Measurements from ENCODE around the gene SSBP3. TPM values are rescaled to one million over a fixed set of nuclear protein-coding genes. Genes with fewer than 3 reads are reported as not detected.

SSBP3 gene
- total and polyA plus RNA-seq, 2 experiments from 2014 or later, result 6.2 to 19.9 TPM

GRCh38 chr1:54223441-54224202, 182.6 kb downstream of the SSBP3 start:
- Histone ChIP-seq H3K9me2 (ENCODE audit: insufficient read depth) (no peaks in the 10 kb centered on the region), H3K27me3 (replicated peaks; ENCODE audit: insufficient read depth) (no peaks in the 10 kb centered on the region), H3K27ac (no peak overlapping the region), H4K20me1 (ENCODE audit: insufficient read depth) (no peaks in the 10 kb centered on the region), H3K4me1 (ENCODE audit: insufficient read depth) (peaks cover 34% of the 10 kb centered on the region), H3K4me2 (ENCODE audit: unreplicated experiment) (no peak overlapping the region), H3K9me3 (ENCODE audit: low read depth) (no peaks in the 10 kb centered on the region), H2AFZ (no peak overlapping the region), H3K4me3 (no peak overlapping the region), H3F3A (ENCODE audit: insufficient read depth) (peaks cover 26% of the 10 kb centered on the region), H3K36me3 (ENCODE audit: low read depth) (no peaks in the 10 kb centered on the region), H3K9ac (no peak overlapping the region), H3K79me2 (ENCODE audit: insufficient read depth) (no peaks in the 10 kb centered on the region)
- DNase-seq, result no peak
- in situ Hi-C loops (cut with MboI), result no loop called here
- 96 to 98% methylated on average over 16 of the region's 16 CpGs for WGBS, 2 experiments (ENCODE audit: low coverage in 1 of 2, low lambda C conversion rate in 2 of 2, missing lambda C conversion rate in 2 of 2)
- TF ChIP-seq EZH2 (IDR thresholded peaks at IDR 0.05; ENCODE audit: insufficient read depth, poor library complexity, severe bottlenecking) (no peak), EZH2phosphoT487 (IDR thresholded peaks at IDR 0.05; ENCODE audit: insufficient read depth, low read depth) (no peak)

- H3K27ac ChIP-seq, result no peak overlapping the region
- WGBS, 2 experiments (ENCODE audit: low coverage in 1 of 2, low lambda C conversion rate in 2 of 2, missing lambda C conversion rate in 2 of 2), result 84 to 89% methylated on average over 6 of the region's 6 CpGs
- no peak overlapping the region for H3K4me3 ChIP-seq
- no peak for DNase-seq
- no peaks in the 10 kb centered on the region for H3K9me2 ChIP-seq (ENCODE audit: insufficient read depth)
- no peaks in the 10 kb centered on the region for H3K9me3 ChIP-seq (ENCODE audit: low read depth)
- no peak for TF ChIP-seq EZH2 (IDR thresholded peaks at IDR 0.05; ENCODE audit: insufficient read depth, poor library complexity, severe bottlenecking)
- no peak for TF ChIP-seq EZH2phosphoT487 (IDR thresholded peaks at IDR 0.05; ENCODE audit: insufficient read depth, low read depth)
- no peak overlapping the region for H2AFZ ChIP-seq
- no peak overlapping the region for H3K4me2 ChIP-seq (ENCODE audit: unreplicated experiment)
- H3K9ac ChIP-seq, result no peak overlapping the region
- H3K36me3 ChIP-seq (ENCODE audit: low read depth), result peaks cover 3% of the 10 kb centered on the region; the same call in 1 of the 2 replicates
- peaks cover 32% of the 10 kb centered on the region for H3K4me1 ChIP-seq (ENCODE audit: insufficient read depth)
- H3K79me2 ChIP-seq (ENCODE audit: insufficient read depth), result no peaks in the 10 kb centered on the region
- H3K27me3 ChIP-seq (replicated peaks; ENCODE audit: insufficient read depth), result no peaks in the 10 kb centered on the region
- H3F3A ChIP-seq (ENCODE audit: insufficient read depth), result peaks cover 34% of the 10 kb centered on the region
- no peaks in the 10 kb centered on the region for H4K20me1 ChIP-seq (ENCODE audit: insufficient read depth)
- in situ Hi-C loops (cut with MboI), result no loop called here
Observed at GRCh38 chr1:54222711-54223110, 183.5 kb downstream of the SSBP3 start.

GRCh38 chr1:54221867-54222484, 184.2 kb downstream of the SSBP3 start:
- Histone ChIP-seq H3K36me3 (ENCODE audit: low read depth) (peaks cover 10% of the 10 kb centered on the region; the same call in 1 of the 2 replicates), H4K20me1 (ENCODE audit: insufficient read depth) (no peaks in the 10 kb centered on the region), H3K27me3 (replicated peaks; ENCODE audit: insufficient read depth) (no peaks in the 10 kb centered on the region), H3F3A (ENCODE audit: insufficient read depth) (peaks cover 34% of the 10 kb centered on the region), H3K4me3 (no peak overlapping the region), H2AFZ (no peak overlapping the region), H3K4me2 (ENCODE audit: unreplicated experiment) (no peak overlapping the region), H3K9ac (no peak overlapping the region), H3K9me3 (ENCODE audit: low read depth) (no peaks in the 10 kb centered on the region), H3K79me2 (ENCODE audit: insufficient read depth) (no peaks in the 10 kb centered on the region), H3K9me2 (ENCODE audit: insufficient read depth) (no peaks in the 10 kb centered on the region), H3K4me1 (ENCODE audit: insufficient read depth) (peaks cover 25% of the 10 kb centered on the region), H3K27ac (no peak overlapping the region)
- 96 to 99% methylated on average over 6 to 7 of the region's 7 CpGs for WGBS, 2 experiments (ENCODE audit: low coverage in 1 of 2, low lambda C conversion rate in 2 of 2, missing lambda C conversion rate in 2 of 2)
- DNase-seq, result no peak
- TF ChIP-seq EZH2 (IDR thresholded peaks at IDR 0.05; ENCODE audit: insufficient read depth, poor library complexity, severe bottlenecking) (no peak), EZH2phosphoT487 (IDR thresholded peaks at IDR 0.05; ENCODE audit: insufficient read depth, low read depth) (no peak)
- in situ Hi-C loops (cut with MboI), result no loop called here

- Histone ChIP-seq H2AFZ (no peak overlapping the region), H3K79me2 (ENCODE audit: insufficient read depth) (no peaks in the 10 kb centered on the region), H3K4me3 (no peak overlapping the region), H3K9me2 (ENCODE audit: insufficient read depth) (no peaks in the 10 kb centered on the region), H4K20me1 (ENCODE audit: insufficient read depth) (no peaks in the 10 kb centered on the region), H3F3A (ENCODE audit: insufficient read depth) (peaks cover 34% of the 10 kb centered on the region), H3K36me3 (ENCODE audit: low read depth) (peaks cover 10% of the 10 kb centered on the region; the same call in 1 of the 2 replicates), H3K9me3 (ENCODE audit: low read depth) (no peaks in the 10 kb centered on the region), H3K4me2 (ENCODE audit: unreplicated experiment) (no peak overlapping the region), H3K27ac (peak overlapping the region; percentile 83), H3K27me3 (replicated peaks; ENCODE audit: insufficient read depth) (no peaks in the 10 kb centered on the region), H3K4me1 (ENCODE audit: insufficient read depth) (peaks cover 19% of the 10 kb centered on the region), H3K9ac (peak overlapping the region; percentile 57; the same call in 1 of the 2 replicates)
- in situ Hi-C loops (cut with MboI), result no loop called here
- WGBS, 2 experiments (ENCODE audit: low coverage in 1 of 2, low lambda C conversion rate in 2 of 2, missing lambda C conversion rate in 2 of 2), result 87 to 91% methylated on average over 11 to 12 of the region's 12 CpGs
- DNase-seq, result no peak
- no peak for TF ChIP-seq EZH2phosphoT487 (IDR thresholded peaks at IDR 0.05; ENCODE audit: insufficient read depth, low read depth)
- no peak for TF ChIP-seq EZH2 (IDR thresholded peaks at IDR 0.05; ENCODE audit: insufficient read depth, poor library complexity, severe bottlenecking)
Observed at GRCh38 chr1:54221113-54221834, 184.9 kb downstream of the SSBP3 start.
